Measurements from ENCODE around the gene ATP6V0C. TPM values are rescaled to one million over a fixed set of nuclear protein-coding genes. Genes with fewer than 3 reads are reported as not detected.

ATP6V0C gene
- total and polyA plus RNA-seq, 4 donors = 17.6 to 132 (median 60.6) TPM

- TF ChIP-seq REST (IDR thresholded peaks at IDR 0.05) = no peak
These were observed 4.9 kb upstream of the ATP6V0C start (continued) for GRCh38 chr16:2508722-2509400.

GRCh38 chr16:2511128-2511800, 2.5 kb upstream of the ATP6V0C start:
- H3K9me3 ChIP-seq (ENCODE audit: control insufficient read depth in 4 of 4, low read length in 3 of 4) = no peaks in the 10 kb centered on the region
- WGBS = 65% methylated on average over 24 of the region's 24 CpGs
- H3K36me3 ChIP-seq (ENCODE audit: control insufficient read depth in 4 of 4, insufficient read depth in 3 of 4, low read depth in 1 of 4, low read length in 3 of 4) = no peaks in the 10 kb centered on the region
- H3K27ac ChIP-seq (ENCODE audit: low read depth in 1 of 2, low read length in 2 of 2) = no peak overlapping the region
- H3K4me1 ChIP-seq (ENCODE audit: control insufficient read depth in 4 of 4, insufficient read depth in 4 of 4, low read length in 3 of 4) = peaks cover 3 to 26% (median 20%) of the 10 kb centered on the region in 4 donors
- H3K4me3 ChIP-seq (ENCODE audit: low read depth in 1 of 3, low read length in 3 of 3) = no peak overlapping the region
- no peak overlapping the region for H3K9ac ChIP-seq (ENCODE audit: low read depth in 1 of 2, low read length in 2 of 2)
- DNase-seq (ENCODE audit: low spot score) = no peak
- no peak for TF ChIP-seq EGR1 (IDR thresholded peaks at IDR 0.05; ENCODE audit: low read depth in 2 of 2)
- TF ChIP-seq GABPA (IDR thresholded peaks at IDR 0.05 in 1 of 2, conservative IDR thresholded peaks at IDR 0.05 in 1 of 2) = no peak
- no peak for TF ChIP-seq FOXA2 (IDR thresholded peaks at IDR 0.05)
- TF ChIP-seq SP1 (IDR thresholded peaks at IDR 0.05) = no peak
- H3K27me3 ChIP-seq (ENCODE audit: control insufficient read depth in 4 of 4, insufficient read depth in 4 of 4, low read length in 3 of 4) = no peaks in the 10 kb centered on the region

GRCh38 chr16:2511996-2512734, 1.6 kb upstream of the ATP6V0C start:
- Histone ChIP-seq H3K9ac (ENCODE audit: low read depth in 1 of 2, low read length in 2 of 2) (no peak overlapping the region), H3K4me1 (ENCODE audit: control insufficient read depth in 4 of 4, insufficient read depth in 4 of 4, low read length in 3 of 4) (peaks cover 10 to 35% (median 29%) of the 10 kb centered on the region in 4 donors), H3K4me3 (ENCODE audit: low read depth in 1 of 3, low read length in 3 of 3) (no peak overlapping the region), H3K27me3 (ENCODE audit: control insufficient read depth in 4 of 4, insufficient read depth in 4 of 4, low read length in 3 of 4) (no peaks in the 10 kb centered on the region), H3K27ac (ENCODE audit: low read depth in 1 of 2, low read length in 2 of 2) (no peak overlapping the region), H3K36me3 (ENCODE audit: control insufficient read depth in 4 of 4, insufficient read depth in 3 of 4, low read depth in 1 of 4, low read length in 3 of 4) (no peaks in the 10 kb centered on the region), H3K9me3 (ENCODE audit: control insufficient read depth in 4 of 4, low read length in 3 of 4) (no peaks in the 10 kb centered on the region)
- 95% methylated on average over 17 of the region's 17 CpGs for WGBS
- no peak for DNase-seq (ENCODE audit: low spot score)
- TF ChIP-seq SP1 (IDR thresholded peaks at IDR 0.05) (no peak), HNF4G (IDR thresholded peaks at IDR 0.05) (no peak), NR2F2 (IDR thresholded peaks at IDR 0.05) (no peak), ZBTB33 (IDR thresholded peaks at IDR 0.05) (no peak), ATF3 (IDR thresholded peaks at IDR 0.05) (no peak), FOXA2 (IDR thresholded peaks at IDR 0.05) (no peak), EGR1 (IDR thresholded peaks at IDR 0.05; ENCODE audit: low read depth in 2 of 2) (no peak), JUND (IDR thresholded peaks at IDR 0.05) (no peak), REST (IDR thresholded peaks at IDR 0.05) (no peak), GABPA (IDR thresholded peaks at IDR 0.05 in 1 of 2, conservative IDR thresholded peaks at IDR 0.05 in 1 of 2) (no peak), HNF4A (conservative IDR thresholded peaks at IDR 0.05) (no peak), TAF1 (conservative IDR thresholded peaks at IDR 0.05) (no peak), RXRA (IDR thresholded peaks at IDR 0.05) (no peak)

Data from liver (tissue), 9 donors.